Colon (tissue), 2 donors: ENCODE measurements around the gene ENAH.
"Not testable (repeated sequence)": the region's sequence is repeated elsewhere in the genome, so short reads cannot be mapped to it uniquely, and the experiment has no call there.

Experiments
- FAIRE-seq: peaks from 2 replicates; lab custom pipeline; 2012; peaks lifted over from hg19 to GRCh38; lab: Jason Lieb, UNC
- donor health status: control.
- donor health status: control.

Gene ENAH

DNA sequence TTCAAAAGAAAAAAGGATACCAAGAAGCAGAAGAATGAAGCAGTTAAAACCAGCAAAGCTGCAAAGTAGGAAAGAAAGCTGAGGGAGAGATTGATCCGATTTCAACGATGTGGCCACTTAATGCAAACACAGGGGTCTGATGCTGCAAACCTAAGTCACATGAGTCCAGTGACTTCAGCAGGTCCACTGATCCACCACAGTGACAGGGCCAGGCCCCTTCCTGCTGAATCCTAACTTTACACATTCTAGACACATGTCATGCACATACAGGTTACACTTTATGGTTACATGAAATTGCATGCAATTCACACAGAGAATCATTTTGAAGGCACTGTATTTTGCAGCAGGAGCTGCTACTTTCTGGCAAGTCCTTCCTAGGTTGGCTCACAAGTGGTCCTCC lies 166.1 kb downstream of the ENAH start:
- FAIRE-seq: no peak

GRCh38 chr1:225485991-225486530 lies 166.9 kb downstream of the ENAH start:
- no peak for FAIRE-seq

GRCh38 chr1:225485226-225485625 lies 167.7 kb downstream of the ENAH start:
- no peak for FAIRE-seq

GRCh38 chr1:225484657-225485214 lies 168.2 kb downstream of the ENAH start:
- FAIRE-seq: no peak

- FAIRE-seq: no peak
Measured at GRCh38 chr1:225483818-225484656, 168.9 kb downstream of the ENAH start.

DNA sequence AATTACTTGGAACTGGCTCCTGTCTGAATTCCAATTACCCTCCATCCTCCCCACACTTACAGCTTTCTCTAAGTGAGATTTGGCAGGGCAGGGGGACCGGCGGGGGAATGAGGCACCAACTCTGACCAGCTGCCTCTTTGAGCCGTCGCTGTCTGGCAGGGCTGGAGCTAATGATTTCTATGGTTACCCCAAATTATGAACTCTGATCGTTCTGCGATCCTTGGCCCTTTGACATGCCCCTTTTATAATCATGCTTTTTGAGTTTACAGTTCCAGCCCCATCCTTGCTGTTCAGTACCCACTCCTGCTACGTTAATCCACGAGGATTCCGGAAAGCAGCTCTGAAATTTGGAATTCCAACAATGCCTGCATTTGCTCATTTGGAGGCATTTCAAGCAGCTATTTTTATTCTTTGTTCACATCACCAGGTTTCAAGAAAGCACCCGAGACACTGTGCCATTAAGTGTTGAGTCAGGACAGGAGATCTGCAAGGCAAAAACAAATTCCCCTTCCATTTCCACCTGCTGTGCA lies 170.4 kb downstream of the ENAH start:
- FAIRE-seq: no peak

GRCh38 chr1:225481738-225482137 lies 171.2 kb downstream of the ENAH start:
- no peak for FAIRE-seq

DNA sequence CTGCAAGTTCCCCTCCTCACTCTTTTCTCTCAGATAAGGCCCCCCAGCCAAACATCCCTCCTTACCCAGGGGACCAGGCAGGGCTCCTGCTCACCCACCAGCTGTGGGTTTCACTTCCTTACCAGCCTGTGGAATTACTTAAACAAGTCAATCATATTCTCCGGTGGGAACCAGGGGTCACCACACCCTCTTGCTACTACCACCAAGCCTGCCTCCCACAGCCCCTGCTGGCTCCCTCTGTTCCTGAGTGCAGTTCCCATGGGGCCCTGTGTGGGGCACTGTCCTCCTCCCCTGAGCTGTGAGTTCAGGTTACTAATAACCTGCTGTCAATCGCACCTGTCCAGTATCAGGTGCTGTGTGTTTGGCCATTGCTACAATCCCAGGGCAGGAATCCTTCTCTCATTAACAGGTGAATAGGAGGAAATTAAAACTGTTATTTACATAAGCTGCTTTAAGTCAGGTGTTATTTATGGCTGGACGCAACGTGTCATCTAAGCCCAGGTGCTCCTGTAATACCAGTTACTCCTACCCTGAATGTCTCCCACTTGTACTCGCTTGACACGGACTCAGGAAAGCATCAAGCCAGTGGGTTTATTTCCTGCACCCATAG lies 172.0 kb downstream of the ENAH start:
- no peak for FAIRE-seq

- no peak for FAIRE-seq
Measured at GRCh38 chr1:225479996-225480720, 172.8 kb downstream of the ENAH start.

DNA sequence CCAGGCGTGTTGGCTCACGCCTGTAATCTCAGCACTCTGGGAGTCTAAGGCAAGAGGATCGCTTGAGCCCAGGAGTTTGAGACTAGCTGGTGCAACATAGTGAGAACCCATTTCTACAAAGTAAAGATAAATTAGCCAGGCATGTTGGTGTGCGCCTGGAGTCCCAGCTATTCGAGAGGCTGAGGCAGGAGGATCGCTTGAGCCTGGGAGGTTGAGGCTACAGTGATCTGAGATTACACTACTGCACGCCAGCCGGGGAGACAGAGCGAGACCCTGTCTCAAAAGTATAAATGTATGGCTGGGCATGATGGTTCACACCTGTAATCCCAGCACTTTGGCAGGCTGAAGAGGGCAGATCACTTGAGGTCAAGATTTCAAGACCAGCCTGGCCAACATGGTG lies 173.6 kb downstream of the ENAH start:
- no peak for FAIRE-seq

DNA sequence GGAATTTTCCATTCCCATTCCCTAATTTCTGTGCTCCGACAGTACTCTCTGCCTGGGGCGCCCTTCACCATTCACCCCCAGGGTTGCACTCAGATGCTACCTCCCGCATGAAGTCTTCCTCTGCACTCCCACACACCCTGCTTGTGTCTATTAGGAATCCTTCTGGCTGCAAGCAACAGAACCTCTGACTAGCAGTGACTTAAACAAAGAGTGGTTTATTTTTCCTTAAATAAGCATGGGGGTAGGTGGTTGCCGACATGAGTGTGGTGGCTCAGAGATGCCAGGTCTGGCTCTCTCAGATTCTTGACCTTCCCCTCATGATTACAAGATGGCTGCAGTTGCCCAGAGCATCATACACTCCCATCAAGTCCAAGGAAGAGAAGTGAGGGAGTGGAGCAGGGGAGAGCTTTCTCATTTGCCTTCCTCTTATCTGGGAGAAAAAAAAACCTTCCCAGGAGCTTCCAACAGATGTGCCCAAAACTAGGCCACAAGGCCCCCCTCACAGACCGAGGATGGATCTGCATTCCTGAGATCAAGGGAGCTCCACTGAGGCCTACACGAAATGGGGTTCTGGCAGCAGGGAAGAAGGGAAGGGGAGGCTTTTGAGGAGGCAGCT lies 175.5 kb downstream of the ENAH start:
- no peak for FAIRE-seq

DNA sequence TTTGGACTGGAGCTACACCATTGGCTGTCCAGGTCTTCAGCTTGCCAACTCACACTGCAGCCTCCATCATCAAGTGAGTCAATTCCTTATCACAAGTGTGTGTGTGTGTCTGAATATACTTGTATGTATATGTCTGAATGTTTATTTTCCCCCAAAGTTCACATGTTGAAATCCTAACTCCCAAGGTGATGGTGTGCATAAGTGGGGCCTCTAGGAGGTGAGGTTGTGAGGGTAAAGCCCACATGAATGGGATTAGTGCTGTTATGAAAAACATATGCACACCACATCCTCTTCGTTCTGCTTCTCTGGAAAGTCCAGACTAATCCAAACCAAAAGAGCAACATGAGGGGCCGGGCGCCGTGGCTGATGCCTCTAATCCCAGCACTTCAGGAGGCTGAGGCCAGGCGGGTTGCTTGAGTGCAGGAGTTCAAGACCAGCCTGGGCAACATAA lies 176.4 kb downstream of the ENAH start:
- no peak for FAIRE-seq

- FAIRE-seq: no peak
Measured at GRCh38 chr1:225476100-225476511, 176.8 kb downstream of the ENAH start.

- no peak for FAIRE-seq
Measured at GRCh38 chr1:225474986-225475820, 177.7 kb downstream of the ENAH start.

- FAIRE-seq: no peak
Measured at GRCh38 chr1:225474439-225474985, 178.4 kb downstream of the ENAH start.

- FAIRE-seq: not testable (repeated sequence)
Measured at GRCh38 chr1:225473676-225474438, 179.1 kb downstream of the ENAH start.

DNA sequence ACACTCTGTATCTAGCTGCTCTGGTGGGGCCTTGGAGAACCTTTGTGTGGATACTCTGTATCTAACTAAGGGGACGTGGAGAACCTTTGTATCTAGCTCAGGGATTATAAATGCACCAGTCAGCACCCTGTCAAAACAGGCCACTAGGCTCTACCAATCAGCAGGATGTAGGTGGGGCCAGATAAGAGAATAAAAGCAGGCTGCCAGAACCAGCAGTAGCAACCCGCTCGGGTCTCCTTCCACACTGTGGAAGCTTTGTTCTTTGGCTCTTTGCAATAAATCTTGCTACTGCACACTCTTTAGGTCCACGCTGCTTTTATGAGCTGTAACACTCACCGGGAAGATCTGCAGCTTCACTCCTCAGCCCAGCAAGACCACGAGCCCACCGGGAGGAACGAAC lies 179.7 kb downstream of the ENAH start:
- not testable (repeated sequence) for FAIRE-seq

- FAIRE-seq: no peak
Measured at GRCh38 chr1:225471453-225472301, 181.2 kb downstream of the ENAH start.

- no peak for FAIRE-seq
Measured at GRCh38 chr1:225471109-225471452, 181.8 kb downstream of the ENAH start.
